GM12892 (cell line): ENCODE results near the gene KLF13.

ENCODE experiments used
- POLR2A ChIP-seq: IDR thresholded peaks from 2 replicates; pipeline ENCODE4 v1.6.1; 2011; ENCODE audit warnings: low read depth, low read length, control low read depth
- POLR2AphosphoS5 ChIP-seq: IDR thresholded peaks from 2 replicates; pipeline ENCODE4 v1.6.1; 2011; ENCODE audit warnings: low read depth, low read length, control low read depth
- TAF1 ChIP-seq: IDR thresholded peaks from 2 replicates; pipeline ENCODE4 v1.6.1; 2011; ENCODE audit warnings: low read depth, mild to moderate bottlenecking, control low read depth, low read length, borderline replicate concordance

- TF ChIP-seq TAF1 (no peak), POLR2A (no peak), POLR2AphosphoS5 (no peak)
These were observed 49.1 kb downstream of the KLF13 start for GRCh38 chr15:31375772-31376171.
